CD4-positive, alpha-beta T cell treated with Interferon gamma for 1 hour (primary cell): Measurements from ENCODE around the gene GAREM1.
A peak's percentile ranks its signal among the peaks of the same experiment; 100 is the strongest.
"Not testable (repeated sequence)": the region's sequence is repeated elsewhere in the genome, so short reads cannot be mapped to it uniquely, and the experiment has no call there.

Source experiments
- DNase-seq: peaks from one replicate; pipeline ENCODE4 v3.0.0-alpha.2; 2020

GAREM1 gene

GRCh38 chr18:32470714-32471633 lies at the start of gene GAREM1:
TSS of gene GAREM1 (minus strand) at chr18:32470882. CDS start at chr18:32470428, 454 bp downstream.
- DNase-seq = peak; percentile 79

GRCh38 chr18:32511147-32511546 lies 40.5 kb upstream of the GAREM1 start:
- DNase-seq = no peak

GRCh38 chr18:32509111-32509510 lies 38.4 kb upstream of the GAREM1 start:
- DNase-seq = no peak

GRCh38 chr18:32507093-32507492 lies 36.4 kb upstream of the GAREM1 start:
- DNase-seq = no peak

- no peak for DNase-seq
These were observed 31.3 kb upstream of the GAREM1 start for GRCh38 chr18:32502014-32502413.

- DNase-seq = not testable (repeated sequence)
These were observed 30.6 kb upstream of the GAREM1 start for GRCh38 chr18:32501242-32501641.

GRCh38 chr18:32483002-32483401 lies 12.3 kb upstream of the GAREM1 start:
- DNase-seq = no peak

- DNase-seq = no peak
These were observed 11.4 kb upstream of the GAREM1 start for GRCh38 chr18:32482117-32482516.

- no peak for DNase-seq
These were observed 9.9 kb upstream of the GAREM1 start for GRCh38 chr18:32480581-32480980.

- no peak for DNase-seq
These were observed 8.1 kb upstream of the GAREM1 start for GRCh38 chr18:32478807-32479206.

- no peak for DNase-seq
These were observed 7.6 kb upstream of the GAREM1 start for GRCh38 chr18:32478317-32478716.

- DNase-seq = no peak
These were observed 5.4 kb upstream of the GAREM1 start for GRCh38 chr18:32476106-32476505.

GRCh38 chr18:32475069-32475468 lies 4.4 kb upstream of the GAREM1 start:
- not testable (repeated sequence) for DNase-seq

GRCh38 chr18:32473325-32473724 lies 2.6 kb upstream of the GAREM1 start:
- no peak for DNase-seq

GRCh38 chr18:32472841-32473240 lies 2.2 kb upstream of the GAREM1 start:
- no peak for DNase-seq

- no peak for DNase-seq
These were observed 295 bp downstream of the GAREM1 start for GRCh38 chr18:32470460-32470713.

- no peak for DNase-seq
These were observed 807 bp downstream of the GAREM1 start for GRCh38 chr18:32469691-32470459.

GRCh38 chr18:32469190-32469651 lies 1.5 kb downstream of the GAREM1 start:
- DNase-seq = no peak

- DNase-seq = no peak
These were observed 2.4 kb downstream of the GAREM1 start for GRCh38 chr18:32468147-32468845.

- DNase-seq = no peak
These were observed 8.9 kb downstream of the GAREM1 start for GRCh38 chr18:32461709-32462272.

- DNase-seq = no peak
These were observed 10.4 kb downstream of the GAREM1 start for GRCh38 chr18:32460171-32460731.

- DNase-seq = no peak
These were observed 11.2 kb downstream of the GAREM1 start for GRCh38 chr18:32459361-32460101.
